ENCODE measurements around the gene SERPING1.

GRCh38 chr11:57647960-57648800 is 50.7 kb downstream of the SERPING1 start:
- no peak for TF ChIP-seq REST (IDR thresholded peaks at IDR 0.05; ENCODE audit: insufficient read depth in 1 of 2, low read depth in 2 of 2, low read length in 1 of 2)
- no peak for TF ChIP-seq CTCF (IDR thresholded peaks at IDR 0.05)
